HG02763 (cell line): ENCODE data around the gene TTLL10.

Source experiments
- ATAC-seq: cut with Tn5 transposase; IDR thresholded peaks from one replicate; pipeline ENCODE4 v1.9.1; 2021; ENCODE audit warnings: mild to moderate bottlenecking, moderate library complexity; ENCODE audit not compliant: unreplicated experiment

TTLL10 gene

DNA sequence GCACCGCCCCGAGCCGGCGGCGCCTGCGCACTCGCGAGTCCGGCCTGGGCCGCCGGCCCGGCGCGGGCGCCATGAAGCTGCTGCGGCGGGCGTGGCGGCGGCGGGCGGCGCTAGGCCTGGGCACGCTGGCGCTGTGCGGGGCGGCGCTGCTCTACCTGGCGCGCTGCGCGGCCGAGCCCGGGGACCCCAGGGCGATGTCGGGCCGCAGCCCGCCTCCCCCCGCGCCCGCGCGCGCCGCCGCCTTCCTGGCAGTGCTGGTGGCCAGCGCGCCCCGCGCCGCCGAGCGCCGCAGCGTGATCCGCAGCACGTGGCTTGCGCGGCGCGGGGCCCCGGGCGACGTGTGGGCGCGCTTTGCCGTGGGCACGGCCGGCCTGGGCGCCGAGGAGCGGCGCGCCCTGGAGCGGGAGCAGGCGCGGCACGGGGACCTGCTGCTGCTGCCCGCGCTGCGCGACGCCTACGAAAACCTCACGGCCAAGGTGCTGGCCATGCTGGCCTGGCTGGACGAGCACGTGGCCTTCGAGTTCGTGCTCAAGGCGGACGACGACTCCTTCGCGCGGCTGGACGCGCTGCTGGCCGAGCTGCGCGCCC is 58.6 kb downstream of the TTLL10 start, which contains the start of gene B3GALT6:
TSS of gene B3GALT6 (plus strand) at position 30 of the 588 bp plus-strand sequence. CDS start at position 72, 42 bp downstream.
- no peak for ATAC-seq

DNA sequence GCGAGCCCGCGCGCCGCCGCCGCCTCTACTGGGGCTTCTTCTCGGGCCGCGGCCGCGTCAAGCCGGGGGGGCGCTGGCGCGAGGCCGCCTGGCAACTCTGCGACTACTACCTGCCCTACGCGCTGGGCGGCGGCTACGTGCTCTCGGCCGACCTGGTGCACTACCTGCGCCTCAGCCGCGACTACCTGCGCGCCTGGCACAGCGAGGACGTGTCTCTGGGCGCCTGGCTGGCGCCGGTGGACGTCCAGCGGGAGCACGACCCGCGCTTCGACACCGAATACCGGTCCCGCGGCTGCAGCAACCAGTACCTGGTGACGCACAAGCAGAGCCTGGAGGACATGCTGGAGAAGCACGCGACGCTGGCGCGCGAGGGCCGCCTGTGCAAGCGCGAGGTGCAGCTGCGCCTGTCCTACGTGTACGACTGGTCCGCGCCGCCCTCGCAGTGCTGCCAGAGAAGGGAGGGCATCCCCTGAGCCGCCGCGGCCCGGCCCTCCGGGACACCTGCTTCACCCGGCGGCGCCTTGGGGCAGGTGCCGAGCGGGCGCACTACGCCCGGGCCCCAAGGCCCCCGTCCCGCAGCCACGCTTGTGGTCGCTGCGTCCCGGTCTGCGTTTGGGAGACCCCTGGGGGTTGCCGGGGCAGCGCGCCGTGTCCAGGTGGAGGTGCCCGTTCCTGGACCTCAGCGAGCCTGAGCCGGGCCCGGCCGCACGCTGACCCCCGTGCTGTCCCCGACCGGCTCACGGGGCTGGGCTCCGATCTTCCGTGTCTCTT is 59.3 kb downstream of the TTLL10 start:
- no peak for ATAC-seq

DNA sequence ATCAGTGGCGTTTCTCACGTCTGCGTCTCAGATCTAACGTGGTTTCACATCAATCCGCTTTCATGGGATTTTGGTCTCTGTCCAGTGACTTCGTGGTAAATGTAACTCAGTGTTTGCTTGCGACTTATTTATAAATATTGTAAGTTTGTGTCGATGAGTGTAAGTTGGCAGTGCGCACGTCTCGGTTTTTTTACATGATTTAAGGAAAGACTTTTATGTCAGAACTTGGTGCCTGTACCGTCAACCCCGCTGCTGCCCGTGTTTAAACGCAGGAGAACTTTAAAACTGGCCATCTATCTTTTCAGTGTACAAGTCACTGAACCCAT is 59.9 kb downstream of the TTLL10 start:
- no peak for ATAC-seq

DNA sequence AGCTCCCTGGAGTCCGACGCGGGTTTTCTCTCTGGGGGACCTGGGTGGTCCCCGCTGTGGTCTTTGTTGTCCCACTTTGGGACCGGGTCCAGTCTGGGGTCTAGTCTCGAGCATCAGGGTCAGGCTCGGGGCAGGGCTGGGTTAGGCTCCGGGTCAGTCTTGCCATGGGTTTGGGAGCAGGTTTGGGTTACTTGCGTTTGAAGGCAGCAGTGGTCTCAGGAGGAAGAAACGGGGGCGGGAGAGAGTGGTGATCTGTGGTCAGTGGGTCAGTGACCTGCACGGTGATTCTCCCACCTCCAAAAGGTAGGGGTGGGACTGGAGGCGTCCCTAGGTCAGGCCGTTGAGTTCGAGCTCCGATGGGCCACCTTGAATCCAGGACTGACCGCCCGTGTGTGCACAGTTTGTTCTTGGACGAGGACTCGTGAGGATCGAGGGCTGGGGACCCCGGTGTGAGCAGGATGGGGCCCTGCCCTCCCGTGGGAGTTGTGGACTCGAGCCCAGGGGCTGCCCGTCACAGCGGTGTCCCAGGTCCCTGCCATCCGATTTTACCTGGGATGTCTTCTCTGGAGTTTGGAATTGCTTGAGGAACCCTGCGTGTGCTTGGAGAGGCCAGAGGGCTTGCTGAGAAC is 60.6 kb downstream of the TTLL10 start:
- ATAC-seq, result no peak

DNA sequence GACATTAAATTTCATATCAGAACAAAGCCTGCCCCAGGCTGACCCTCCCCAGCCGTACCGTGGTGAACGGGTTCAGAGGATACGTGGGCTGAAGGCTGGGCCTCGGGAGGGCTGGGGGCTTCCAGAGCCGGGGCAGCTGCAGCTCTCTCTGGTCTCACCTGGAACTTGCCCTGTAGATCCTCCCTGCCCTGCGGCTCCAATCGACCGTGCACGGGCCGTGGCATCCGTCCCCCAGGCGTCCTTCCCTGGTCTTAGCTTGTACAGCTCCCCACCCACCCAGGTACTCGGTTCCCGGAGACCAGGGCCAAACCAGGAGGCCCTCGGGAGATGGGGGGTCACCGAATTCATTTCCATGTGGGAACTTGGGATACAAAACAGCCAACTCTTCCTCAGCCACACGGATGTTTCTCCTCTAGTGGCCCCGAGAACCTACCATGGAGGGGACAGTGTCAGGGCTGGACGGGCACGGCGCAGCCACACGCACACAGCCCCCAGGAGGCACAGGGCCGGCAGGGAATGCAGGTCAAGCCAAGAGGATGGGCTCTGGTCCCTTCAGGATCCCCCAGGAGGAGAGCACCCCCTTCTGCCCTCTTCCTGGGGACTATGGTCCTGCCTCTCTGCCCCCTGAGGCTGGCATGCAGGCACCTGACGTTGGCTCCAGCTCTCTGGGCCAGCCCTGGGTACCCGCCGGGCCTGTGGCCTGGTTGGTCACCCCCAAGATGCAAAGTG is 61.5 kb downstream of the TTLL10 start:
- no peak for ATAC-seq

DNA sequence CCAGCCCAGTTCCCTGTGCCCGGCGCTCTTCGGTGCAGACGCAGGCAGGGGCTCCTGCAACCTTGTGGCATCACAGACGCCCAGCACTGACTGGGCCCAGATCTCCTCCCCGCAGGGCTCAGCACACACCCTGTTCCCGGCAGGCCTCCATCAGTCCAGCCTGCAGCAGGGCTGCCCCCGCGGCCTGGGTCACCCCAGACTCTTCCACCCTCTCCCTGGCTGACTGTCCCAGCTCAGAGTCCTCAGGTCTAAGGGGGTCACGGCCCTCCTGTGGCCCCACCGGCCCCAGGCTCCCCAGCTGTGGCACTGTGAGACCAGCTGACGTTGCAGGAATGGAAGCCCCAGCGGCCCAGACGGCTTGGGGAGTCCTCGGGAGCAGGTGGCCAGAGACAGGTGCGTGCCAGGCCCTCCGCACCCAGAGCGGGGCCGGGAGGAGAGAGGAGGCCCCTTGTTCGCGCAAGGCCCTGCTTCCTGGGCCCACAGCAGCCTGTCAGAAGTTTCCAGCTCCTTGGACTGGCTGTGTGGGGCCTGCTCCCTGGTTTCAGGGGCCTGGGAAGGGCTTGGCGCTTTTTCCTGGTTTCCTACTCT is 62.6 kb downstream of the TTLL10 start:
- ATAC-seq, result no peak

DNA sequence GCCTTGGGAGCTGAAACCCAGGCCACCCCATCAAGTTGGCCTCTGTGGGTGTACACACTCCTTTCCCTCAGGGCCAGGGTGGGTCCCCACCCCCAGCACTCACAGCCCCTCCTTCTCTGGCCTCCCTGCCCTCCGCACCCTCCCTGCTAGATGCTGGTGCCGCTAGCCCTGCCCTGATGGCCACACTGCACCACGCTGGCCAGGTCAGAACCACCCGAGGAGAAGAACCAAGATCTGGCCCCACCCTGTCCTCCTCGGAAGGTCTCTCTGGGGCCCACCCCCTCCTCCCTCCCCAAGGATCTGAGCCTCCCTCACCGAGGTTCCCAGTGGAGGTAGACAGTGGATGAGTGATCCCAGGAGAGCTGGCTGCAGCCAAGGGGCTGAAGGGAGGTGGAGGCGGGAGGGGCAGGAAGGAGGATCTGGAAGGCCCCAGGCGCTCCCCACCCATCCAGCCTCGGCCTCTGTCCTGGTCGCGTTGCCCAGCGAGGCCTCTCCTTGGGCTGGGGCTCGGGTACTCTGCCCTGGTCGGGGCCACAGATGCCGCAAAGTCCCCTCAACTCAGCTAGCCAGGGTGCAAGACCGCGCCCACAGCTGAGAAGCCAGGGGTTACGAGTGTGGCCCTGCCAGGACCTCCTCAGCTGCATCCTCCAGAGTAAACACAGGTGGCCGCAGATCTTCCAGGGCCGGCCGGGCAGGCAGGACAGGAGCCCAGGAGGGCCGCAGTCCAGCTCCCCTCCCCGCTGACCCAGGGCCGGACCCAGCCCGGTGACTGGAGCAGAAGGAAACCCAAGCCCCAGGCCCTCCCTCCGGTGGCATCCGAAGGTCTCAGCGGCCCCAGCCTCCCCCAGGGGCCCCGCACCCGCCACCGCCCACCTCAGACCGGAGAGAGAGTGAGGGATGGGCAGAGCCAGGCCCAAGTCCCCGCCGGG is 63.5 kb downstream of the TTLL10 start:
- ATAC-seq, result no peak

DNA sequence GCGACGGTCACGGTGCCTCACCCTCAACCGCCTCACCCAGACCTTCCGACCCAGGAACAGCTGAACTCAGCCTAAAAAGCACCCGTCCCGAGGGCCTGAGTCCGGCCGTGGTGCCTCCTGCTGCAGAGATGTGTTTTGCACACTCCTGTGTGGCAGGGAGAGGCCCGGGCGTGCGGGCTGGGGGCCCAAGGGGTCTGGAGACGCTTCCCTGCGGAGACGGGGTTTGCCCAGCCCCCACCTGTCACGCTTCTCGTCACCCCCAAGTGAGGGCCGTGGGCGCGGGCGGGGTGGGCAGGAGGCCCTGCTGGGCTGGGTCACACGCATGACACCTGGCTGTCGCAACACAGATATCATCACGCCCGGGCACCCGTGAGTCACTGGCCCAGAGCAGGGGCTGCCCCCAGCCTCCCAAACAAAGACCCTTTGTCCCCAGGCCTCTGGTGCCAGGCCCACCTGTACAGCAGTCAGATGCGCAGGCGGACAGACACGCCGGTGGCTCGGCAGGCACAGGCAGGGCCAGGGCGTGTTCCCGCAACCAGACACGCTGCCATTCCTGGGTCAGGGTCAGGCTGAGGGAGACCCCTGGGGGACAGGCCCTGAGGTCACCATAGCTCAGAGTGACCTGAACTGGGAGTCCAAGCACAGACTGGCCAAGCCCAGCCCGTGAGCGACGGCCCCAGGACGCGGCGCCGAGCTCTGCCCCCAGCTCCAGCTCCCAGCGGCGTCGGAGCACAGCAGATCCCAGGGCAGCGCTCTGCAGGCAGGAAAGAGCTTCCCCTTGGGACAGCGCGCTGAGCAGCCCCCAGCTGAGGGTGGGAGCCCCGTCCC is 64.4 kb downstream of the TTLL10 start:
- ATAC-seq, result no peak

DNA sequence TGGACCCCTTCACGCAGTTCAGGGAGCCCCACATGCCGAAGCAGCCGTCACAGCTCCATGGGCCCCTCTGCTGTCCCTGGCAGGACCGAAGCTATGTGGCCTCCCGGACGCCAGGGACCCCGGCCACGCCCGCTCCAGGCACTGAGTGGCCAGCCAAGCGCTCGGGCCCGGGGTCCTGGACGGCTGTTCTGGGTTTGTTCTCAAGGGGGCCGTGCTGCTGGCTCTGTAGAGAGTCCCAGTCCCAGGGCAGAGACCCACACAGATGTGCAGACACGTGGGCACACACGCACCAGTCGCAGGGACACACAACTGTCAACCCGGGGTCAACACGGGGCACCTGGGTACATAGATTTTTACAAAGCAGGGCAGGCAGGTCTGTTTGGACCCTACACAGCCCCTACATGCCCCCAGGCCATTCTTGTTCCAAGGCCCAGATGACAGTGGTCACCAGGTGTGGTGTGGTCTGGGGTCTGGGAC is 65.1 kb downstream of the TTLL10 start:
- ATAC-seq, result no peak

DNA sequence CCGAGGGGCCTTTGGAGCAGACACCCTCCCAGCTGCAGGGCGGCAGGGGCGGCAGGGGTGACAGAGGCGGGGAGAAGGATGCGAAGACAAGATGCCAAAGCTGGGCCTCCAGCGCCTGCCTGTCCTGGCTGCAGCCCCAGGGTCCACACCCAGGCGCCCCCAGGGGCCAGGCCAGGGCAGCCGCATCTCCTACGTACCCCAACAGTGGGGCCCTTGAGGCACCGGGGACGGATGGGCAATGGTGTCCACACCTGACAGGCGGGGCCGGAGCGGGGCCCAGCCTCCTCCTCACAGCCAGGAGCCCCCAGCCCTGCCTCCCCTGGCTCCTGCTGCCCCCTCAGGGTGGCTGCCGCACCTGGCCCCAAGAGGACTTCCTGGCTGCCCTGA is 65.5 kb downstream of the TTLL10 start:
- ATAC-seq, result no peak

DNA sequence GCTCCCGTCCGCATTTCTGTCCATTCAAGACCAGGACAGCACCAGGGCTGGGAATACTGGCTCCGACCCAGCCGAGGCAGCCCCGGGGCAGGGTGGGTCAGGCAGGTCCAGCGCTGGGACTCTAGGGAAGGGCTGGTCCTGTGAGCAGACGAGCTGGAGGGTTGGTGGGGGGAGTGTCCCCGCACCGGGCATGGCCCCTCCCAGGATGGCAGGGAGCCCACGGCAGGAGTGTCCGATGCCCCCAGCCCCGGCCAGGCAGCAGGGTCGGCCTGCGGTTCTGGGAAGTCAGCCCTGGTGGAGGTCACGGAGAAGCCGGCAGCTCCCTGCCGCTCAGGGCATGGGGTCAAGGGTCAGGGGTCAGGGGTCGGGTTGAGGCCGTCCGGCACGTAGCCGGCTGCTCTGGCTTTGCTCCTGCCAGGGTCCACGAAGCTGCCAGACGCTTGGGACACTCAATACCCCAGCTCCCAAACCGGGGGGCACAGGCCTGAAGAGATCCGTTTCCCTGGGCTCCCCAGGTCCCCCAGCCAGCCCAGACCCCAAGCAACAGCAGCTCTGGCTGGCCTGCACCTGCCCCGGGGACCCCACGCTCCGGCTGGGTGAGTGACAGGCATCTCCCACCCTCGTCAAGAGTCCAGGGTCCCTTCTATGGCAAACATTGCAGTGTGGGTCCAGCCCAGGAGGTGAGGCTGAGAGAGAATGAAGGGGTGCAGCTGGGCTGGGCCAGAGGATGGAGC is 66.1 kb downstream of the TTLL10 start:
- no peak for ATAC-seq

DNA sequence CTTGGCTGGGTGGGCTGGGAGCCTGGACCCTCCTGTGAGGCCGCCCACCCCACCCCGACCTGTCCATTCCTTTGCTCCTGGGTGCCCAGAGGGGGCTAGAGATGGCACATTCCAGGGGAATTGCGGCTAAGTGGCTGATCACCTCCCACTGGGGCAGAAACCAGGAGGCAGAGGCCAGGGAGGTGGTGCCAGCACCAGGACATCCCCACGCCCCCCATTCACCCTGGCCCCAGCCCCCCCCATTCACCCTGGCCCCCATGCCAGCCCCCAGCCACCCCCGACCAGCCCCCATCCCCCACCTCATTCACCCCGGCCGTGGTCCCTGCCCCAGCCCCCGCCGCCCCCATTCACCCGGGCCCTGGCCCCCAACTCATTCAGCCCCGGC is 66.7 kb downstream of the TTLL10 start:
- no peak for ATAC-seq

DNA sequence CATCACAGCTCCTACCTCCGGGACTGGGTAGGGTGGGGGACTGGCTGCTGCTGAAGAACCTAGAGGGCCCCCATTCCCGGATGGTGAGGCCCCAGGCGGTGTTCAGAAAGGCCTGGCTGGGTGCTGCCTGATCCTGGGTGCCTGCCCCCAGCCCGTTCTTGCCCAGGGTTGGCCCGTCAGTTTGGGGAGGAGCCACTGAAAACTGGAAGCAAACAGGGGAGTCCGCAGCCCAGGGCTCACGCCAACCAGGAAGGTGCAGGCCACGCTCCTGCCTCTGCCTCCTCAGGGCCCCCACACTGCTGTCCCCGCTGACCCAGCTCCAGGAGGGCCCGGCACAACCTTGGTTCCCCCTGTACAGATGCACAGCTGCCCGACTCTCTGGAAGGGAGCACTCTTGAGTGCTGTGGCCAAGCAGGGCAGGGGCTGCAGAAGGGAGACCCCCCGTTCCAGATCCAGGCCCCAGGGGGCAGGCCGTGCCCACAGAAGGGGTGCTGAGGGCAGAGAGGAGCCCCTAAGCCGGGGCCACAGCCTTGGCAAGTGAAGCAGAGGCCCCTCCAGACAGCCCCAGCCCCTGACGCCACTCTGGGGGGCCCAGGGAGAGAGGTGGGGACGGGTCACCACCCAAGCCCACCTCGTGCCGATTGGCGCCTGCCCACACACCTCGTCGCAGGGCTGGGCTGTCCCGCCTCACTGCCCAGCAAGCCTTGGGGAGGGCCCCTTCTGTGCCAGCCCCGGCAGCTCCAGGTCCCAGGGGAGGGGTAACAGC is 67.3 kb downstream of the TTLL10 start:
- no peak for ATAC-seq

DNA sequence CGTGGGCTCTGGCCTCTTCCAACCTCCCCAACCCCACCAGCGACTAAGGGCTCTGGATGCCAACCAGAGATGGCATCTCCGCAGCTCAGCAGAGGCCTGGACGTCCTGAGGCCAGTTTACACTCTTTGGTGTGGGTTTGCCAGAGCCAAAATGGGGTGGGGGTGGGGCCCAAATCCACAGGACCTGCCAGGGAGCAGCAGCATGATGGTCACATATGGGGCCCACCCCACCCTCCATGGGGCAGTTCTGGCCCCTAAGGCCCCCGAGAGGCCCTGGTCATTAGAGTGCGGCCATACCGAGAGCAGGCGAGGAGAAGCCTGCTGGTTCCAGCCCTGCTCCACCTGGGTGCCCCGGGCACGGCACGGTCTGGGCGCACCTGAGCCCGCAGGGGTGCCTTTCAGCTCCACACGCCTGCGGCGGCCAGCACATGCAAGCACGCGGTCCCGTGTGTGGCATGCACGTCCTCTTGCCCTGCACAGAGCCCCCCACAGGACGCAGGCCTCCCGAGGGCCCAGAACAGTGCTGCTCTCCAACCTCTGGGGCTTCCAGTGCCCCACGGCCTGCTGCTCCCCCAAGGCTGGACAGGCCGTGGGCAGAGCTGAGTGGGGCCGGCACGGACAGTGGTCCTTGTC is 68.0 kb downstream of the TTLL10 start:
- ATAC-seq, result no peak

DNA sequence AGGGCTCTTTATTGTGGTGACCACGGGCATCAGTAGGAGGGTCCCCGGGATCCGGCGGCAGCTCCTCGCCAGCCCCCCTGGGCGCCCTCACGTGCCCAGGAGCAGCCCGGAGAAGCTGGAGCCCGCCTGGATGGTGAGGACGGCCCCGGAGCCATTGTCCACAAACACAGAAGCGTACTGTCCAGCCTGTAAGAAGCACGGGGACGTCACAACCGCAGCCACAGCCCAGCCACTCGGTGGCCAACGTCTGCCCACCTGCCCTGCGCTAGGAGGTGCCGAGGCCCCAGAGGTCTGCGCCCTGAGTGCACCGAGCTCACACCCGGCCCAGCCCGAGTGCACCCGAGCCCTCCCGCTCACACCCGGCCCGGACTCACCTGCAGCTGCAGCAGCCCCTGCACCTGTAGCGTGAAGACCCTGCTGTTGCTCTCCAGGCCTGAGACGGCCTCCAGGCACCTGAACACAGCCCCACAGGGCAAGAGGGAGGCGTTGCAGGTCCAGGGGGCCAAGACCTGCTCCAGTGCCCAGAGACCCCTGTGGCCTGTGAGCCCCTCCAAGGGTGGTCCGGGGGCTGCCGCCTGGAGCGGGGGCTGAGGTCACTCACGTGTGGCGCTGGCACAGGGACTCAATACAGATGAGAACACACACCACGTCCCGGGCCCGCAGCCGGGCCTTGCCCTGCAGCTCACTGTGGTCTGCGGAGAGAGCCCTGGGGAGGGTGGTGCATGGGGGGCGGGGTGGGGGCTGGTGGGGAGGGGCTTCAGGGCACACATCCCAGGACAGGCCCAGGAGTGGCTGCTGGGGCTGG is 69.0 kb downstream of the TTLL10 start:
- no peak for ATAC-seq

DNA sequence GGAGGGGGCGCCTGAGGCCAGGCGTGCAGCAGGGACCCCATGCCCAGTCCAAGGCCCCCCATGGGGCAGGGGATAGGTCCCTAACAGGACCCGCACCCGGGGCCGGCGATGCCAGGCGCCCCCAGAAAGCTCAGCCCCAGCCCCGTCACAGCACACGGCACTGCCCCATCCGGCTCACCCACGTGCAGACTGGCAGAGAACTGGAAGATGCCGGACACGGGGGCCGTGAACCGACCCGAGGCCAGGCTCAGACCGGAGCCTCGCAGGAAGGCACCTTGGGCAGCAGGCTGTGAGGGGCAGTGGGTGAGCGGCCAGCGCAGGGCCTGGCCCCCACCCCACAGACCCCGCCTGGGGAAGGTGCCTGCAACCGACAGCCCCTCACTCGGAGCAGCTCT is 69.6 kb downstream of the TTLL10 start:
- ATAC-seq, result no peak

DNA sequence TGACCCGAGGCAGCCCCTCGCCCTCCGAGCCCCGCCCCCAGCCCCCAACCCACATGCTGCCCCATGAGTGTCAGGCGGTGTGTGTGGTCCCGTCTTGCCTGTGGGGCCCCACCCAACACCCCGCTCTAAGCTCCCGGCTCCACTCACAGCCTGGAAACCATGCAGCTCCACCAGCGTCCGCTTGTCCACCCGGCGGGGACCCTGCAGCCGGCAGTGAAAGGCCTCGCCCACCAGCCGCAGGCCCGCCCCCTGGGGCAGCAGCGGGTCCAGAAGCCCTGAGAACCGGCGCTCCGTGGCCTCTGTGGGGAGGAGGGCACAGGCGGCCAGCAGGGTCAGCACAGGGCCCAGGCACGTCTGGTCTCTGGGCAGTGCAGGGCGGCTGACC is 70.1 kb downstream of the TTLL10 start:
- ATAC-seq, result no peak
